SK-N-SH treated with all-trans-retinoic acid at 6 μM for 48 hours (cell line): Measurements from ENCODE around the gene KAT6B.

Experiments
- ARNTL ChIP-seq: fragments of 450-650 bp; formaldehyde crosslinking; IDR thresholded peaks from 2 replicates; pipeline ENCODE4 v1.5.0; 2020; ENCODE audit warnings: low read depth, mild to moderate bottlenecking, moderate library complexity, borderline replicate concordance
- CREB5 ChIP-seq: fragments of 250-450 bp; sonication (Bioruptor Pico); IDR thresholded peaks from 2 replicates; pipeline ENCODE4 v1.5.1; 2020; ENCODE audit warnings: low read depth, mild to moderate bottlenecking, moderate library complexity
- CSDC2 ChIP-seq: fragments of 250-450 bp; sonication (Bioruptor Pico); IDR thresholded peaks from 2 replicates; pipeline ENCODE4 v1.5.0; 2020; ENCODE audit warnings: mild to moderate bottlenecking, moderate library complexity
- OSR1 ChIP-seq: fragments of 250-450 bp; sonication (Bioruptor Pico); IDR thresholded peaks from 2 replicates; pipeline ENCODE4 v1.8.0; 2022; ENCODE audit warnings: moderate library complexity, mild to moderate bottlenecking, inconsistent platforms
- PATZ1 ChIP-seq: fragments of 250-450 bp; sonication (Bioruptor Pico); IDR thresholded peaks from 2 replicates; pipeline ENCODE4 v1.8.0; 2020; ENCODE audit warnings: mild to moderate bottlenecking, moderate library complexity, borderline replicate concordance
- TCF4 ChIP-seq: fragments of 250-450 bp; sonication (Bioruptor Pico); IDR thresholded peaks from 2 replicates; pipeline ENCODE4 v1.8.0; 2021; ENCODE audit warnings: mild to moderate bottlenecking, moderate library complexity, borderline replicate concordance
- TOX ChIP-seq: fragments of 250-450 bp; sonication (Bioruptor Pico); IDR thresholded peaks from 2 replicates; pipeline ENCODE4 v1.8.0; 2021; ENCODE audit warnings: mild to moderate bottlenecking, moderate library complexity, borderline replicate concordance
- TSHZ2 ChIP-seq: fragments of 250-450 bp; sonication (Bioruptor Pico); IDR thresholded peaks from 2 replicates; pipeline ENCODE4 v1.5.0; 2020; ENCODE audit warnings: mild to moderate bottlenecking, moderate library complexity
- ZFP30 ChIP-seq: fragments of 450-650 bp; formaldehyde crosslinking; IDR thresholded peaks from 2 replicates; pipeline ENCODE4 v1.5.0; 2022; ENCODE audit warnings: mild to moderate bottlenecking, moderate library complexity

- TF ChIP-seq TSHZ2 (CRISPR knock-in tag) (no peak), CSDC2 (no peak), PATZ1 (CRISPR knock-in tag) (no peak), CREB5 (no peak), OSR1 (CRISPR knock-in tag) (no peak), TOX (no peak), TCF4 (CRISPR knock-in tag) (no peak), ZFP30 (CRISPR knock-in tag) (no peak), ARNTL (CRISPR knock-in tag) (no peak)
Observed at GRCh38 chr10:75009426-75009825, 183.0 kb downstream of the KAT6B start.
